WTC11 (cell line): ENCODE results near the gene TBC1D22B. TPM values are rescaled to one million over a fixed set of nuclear protein-coding genes. Genes with fewer than 3 reads are reported as not detected.
A peak's percentile ranks its signal among the peaks of the same experiment; 100 is the strongest.

Source experiments
- ATAC-seq: fragments of 200-7000 bp; cut with Tn5 transposase; 2 replicates; pipeline ENCODE4 v1.10.0; 2021; ENCODE audit warnings: mild to moderate bottlenecking, moderate library complexity
- CTCF ChIA-PET: fragments of 300-600 bp; sonication (Branson Sonifier 250); formaldehyde crosslinking; loops from one replicate; lab custom pipeline; 2021; ENCODE audit warnings: antibody characterized with exemption; lab: Charles Lee
- POLR2A ChIA-PET: fragments of 350-600 bp; sonication (Branson Sonifier 250); formaldehyde crosslinking; loops from one replicate; lab custom pipeline; 2021; ENCODE audit warnings: antibody characterized with exemption; lab: Charles Lee
- DNase-seq: peaks from one replicate; pipeline ENCODE4 v3.0.0; 2021; ENCODE audit warnings: low spot score
- H3K27ac Mint-ChIP-seq: 2 replicates; pipeline ENCODE4 v1.8.0; 2021; ENCODE audit warnings: mixed read lengths
- H3K27me3 Mint-ChIP-seq: 2 replicates; pipeline ENCODE4 v1.8.0; 2021; ENCODE audit warnings: low read depth, mild to moderate bottlenecking, moderate library complexity, mixed read lengths
- H3K36me3 Mint-ChIP-seq: 2 replicates; pipeline ENCODE4 v1.8.0; 2021; ENCODE audit warnings: mixed read lengths
- H3K4me1 Mint-ChIP-seq: 2 replicates; pipeline ENCODE4 v1.8.0; 2022; ENCODE audit warnings: mixed read lengths
- H3K4me3 Mint-ChIP-seq: 2 replicates; pipeline ENCODE4 v1.8.0; 2021; ENCODE audit warnings: mild to moderate bottlenecking, moderate library complexity, mixed read lengths
- H3K9me3 Mint-ChIP-seq: 2 replicates; pipeline ENCODE4 v1.8.0; 2021; ENCODE audit warnings: mixed read lengths
- CTCF ChIP-seq: fragments of 200-600 bp; IDR thresholded peaks from 2 replicates; pipeline ENCODE4 v1.8.0; 2022; ENCODE audit warnings: antibody characterized with exemption
- ELF4 ChIP-seq: sonication (generic); formaldehyde crosslinking; IDR thresholded peaks from 2 replicates; pipeline ENCODE4 v1.8.1; 2022; ENCODE audit warnings: low read depth, mild to moderate bottlenecking, moderate library complexity, missing genetic modification reagents
- FOXP4 ChIP-seq: sonication (generic); formaldehyde crosslinking; IDR thresholded peaks from 2 replicates; pipeline ENCODE4 v1.8.0; 2022; ENCODE audit warnings: mild to moderate bottlenecking, missing genetic modification reagents
- HMGA2 ChIP-seq: fragments of 250-450 bp; sonication (Bioruptor Pico); IDR thresholded peaks from 2 replicates; pipeline ENCODE4 v1.4.0; 2021; ENCODE audit warnings: mild to moderate bottlenecking, moderate library complexity
- NFE2L1 ChIP-seq: sonication (generic); formaldehyde crosslinking; IDR thresholded peaks from 2 replicates; pipeline ENCODE4 v1.8.1; 2023; ENCODE audit warnings: missing genetic modification reagents
- NR2C2 ChIP-seq: sonication (generic); formaldehyde crosslinking; IDR thresholded peaks from 2 replicates; pipeline ENCODE4 v1.8.0; 2022; ENCODE audit warnings: mild to moderate bottlenecking, missing genetic modification reagents
- OVOL2 ChIP-seq: fragments of 250-450 bp; sonication (Bioruptor Pico); IDR thresholded peaks from 2 replicates; pipeline ENCODE4 v1.9.0; 2021; ENCODE audit warnings: mild to moderate bottlenecking, borderline replicate concordance
- SMAD3 ChIP-seq: sonication (generic); formaldehyde crosslinking; IDR thresholded peaks from 2 replicates; pipeline ENCODE4 v1.8.0; 2022; ENCODE audit warnings: missing genetic modification reagents, mild to moderate bottlenecking, borderline replicate concordance
- TCF7 ChIP-seq: sonication (generic); formaldehyde crosslinking; IDR thresholded peaks from 2 replicates; pipeline ENCODE4 v1.8.0; 2022; ENCODE audit warnings: mild to moderate bottlenecking, low read depth, missing genetic modification reagents, moderate library complexity
- TEAD4 ChIP-seq: sonication (generic); formaldehyde crosslinking; IDR thresholded peaks from 2 replicates; pipeline ENCODE4 v1.8.0; 2022; ENCODE audit warnings: mild to moderate bottlenecking, missing genetic modification reagents
- ZNF138 ChIP-seq: sonication (generic); formaldehyde crosslinking; conservative IDR thresholded peaks from 2 replicates; pipeline ENCODE4 v1.8.1; 2022; ENCODE audit warnings: mild to moderate bottlenecking, moderate library complexity, missing genetic modification reagents
- total RNA-seq: library from RNA; stranded (reverse); gene quantifications from 3 replicates; pipeline ENCODE4 v1.2.3, GENCODE V29; 2021

The TBC1D22B gene
- total RNA-seq, 1 experiment from 2014 or later, result 16.4 TPM

DNA sequence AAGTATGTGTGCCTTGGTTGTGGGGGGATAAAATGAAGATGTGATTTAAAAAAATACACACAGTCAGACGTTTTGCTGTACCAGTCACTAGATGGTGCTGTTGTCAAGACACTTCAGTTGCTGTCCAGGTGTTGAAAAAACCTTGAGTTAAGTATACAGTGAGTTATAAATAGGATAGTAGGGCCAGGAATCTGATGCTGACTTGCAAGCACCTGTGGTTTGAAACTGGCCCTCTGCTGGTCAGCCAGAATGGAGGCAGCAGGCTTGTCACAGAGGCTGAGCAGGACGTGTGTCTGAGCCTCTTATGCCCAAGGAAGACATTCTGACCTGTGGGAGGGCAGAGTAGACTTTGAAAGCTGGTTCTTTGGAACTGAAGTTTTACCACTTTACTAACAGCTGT, 124.0 kb downstream of the TBC1D22B start:
- POLR2A ChIA-PET, result no interaction called here
- no peaks in the 10 kb centered on the region for H3K9me3 Mint-ChIP-seq

More for the DNA sequence above, 124.0 kb downstream of the TBC1D22B start:
- CTCF ChIA-PET, result interaction anchor here (0.5 to 2.1 kb wide), 4 partner anchors 25 to 867 kb away, joined by 3 to 10 read pairs (median 3); no protein-coding TSS in a partner anchor
- DNase-seq (peak; percentile 51), ATAC-seq (peak; percentile 87)
- Mint-ChIP-seq H3K27me3 (no peaks in the 10 kb centered on the region), H3K27ac (no peak overlapping the region), H3K36me3 (peaks cover 40% of the 10 kb centered on the region), H3K4me3 (no peak overlapping the region), H3K4me1 (no peaks in the 10 kb centered on the region)
- TF ChIP-seq NFE2L1 (CRISPR knock-in tag) (no peak), HMGA2 (CRISPR knock-in tag) (no peak), ELF4 (no peak), SMAD3 (CRISPR knock-in tag) (no peak), TCF7 (CRISPR knock-in tag) (no peak), FOXP4 (CRISPR knock-in tag) (no peak), OVOL2 (no peak), TEAD4 (0 out of 2 replicates have a peak, but pooled peaks have one; percentile 27), NR2C2 (no peak), CTCF (peak; percentile 52), ZNF138 (CRISPR knock-in tag) (no peak)

Other genes with a start within 250 kb of the TBC1D22B start
- 64.7 to 81.2 TPM (median 78.1 TPM) in 3 replicates for gene PIM1, start 87.6 kb upstream of the TBC1D22B start, total RNA-seq
- gene TMEM217, start 372 bp downstream of the TBC1D22B start, total RNA-seq, result 0.55 to 0.99 TPM (median 0.61 TPM) in 3 replicates
- 33.1 to 35.9 TPM (median 33.3 TPM) in 3 replicates for gene RNF8, start 96.2 kb downstream of the TBC1D22B start, total RNA-seq
- gene CMTR1, start 175.4 kb downstream of the TBC1D22B start, total RNA-seq, result 33.3 to 38.6 TPM (median 35.8 TPM) in 3 replicates
- gene CCDC167, start 242.1 kb downstream of the TBC1D22B start, total RNA-seq, result 19.1 to 21.6 TPM (median 19.9 TPM) in 3 replicates